ENCODE measurements around the gene TLL2. TPM values are rescaled to one million over a fixed set of nuclear protein-coding genes. Genes with fewer than 3 reads are reported as not detected.

Gene TLL2
- total and polyA plus RNA-seq, 9 of the 15 experiments (the other 6 are each of a cell fraction or from before 2014, with no cell fraction given): 0.09 TPM; not detected in 8

DNA sequence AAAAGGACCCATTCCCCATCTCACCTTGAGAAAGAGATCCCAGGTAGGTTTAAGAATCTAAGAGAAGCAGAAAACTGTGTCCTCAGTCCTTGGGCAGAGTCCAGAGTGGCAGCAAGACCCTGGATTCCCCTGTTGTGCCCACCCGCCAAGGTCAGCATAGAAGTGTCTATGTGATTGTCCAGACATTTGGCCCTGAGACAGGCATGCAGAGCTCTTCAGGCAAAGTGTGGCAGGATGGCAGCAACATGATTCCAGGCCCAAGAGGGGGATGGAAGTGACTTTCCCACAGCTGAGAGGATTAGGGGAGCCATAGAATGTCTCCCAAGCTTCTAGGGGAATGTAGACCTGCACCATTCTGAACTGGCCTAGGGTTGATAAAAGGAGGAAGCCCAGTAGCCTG lies 115.8 kb downstream of the TLL2 start:
- no peaks in the 10 kb centered on the region for H3K9me3 ChIP-seq (replicated peaks; ENCODE audit: control insufficient read depth, insufficient read depth, low read depth, low read length)
- no peak overlapping the region for H3K4me3 ChIP-seq
- no peak overlapping the region for H3K27ac ChIP-seq (ENCODE audit: extremely low read depth, low read depth, low read length)
- intact Hi-C loops (cut with micrococcal nuclease) (loop anchor here (5.0 to 10.0 kb wide), 3 partner anchors 114 to 247 kb away; partner anchors contain the start of gene TLL2), in situ Hi-C loops (cut with MboI) (no loop called here)
- H3K4me2 ChIP-seq (ENCODE audit: insufficient read depth, low read length): no peak overlapping the region
- ATAC-seq: no peak
- no peaks in the 10 kb centered on the region for H3K4me1 ChIP-seq (replicated peaks in 1 of 2; ENCODE audit: control insufficient read depth in 2 of 2, insufficient read depth in 2 of 2, low read length in 2 of 2)
- ChIA-PET POLR2A (no interaction called here), CTCF (ENCODE audit: low intra/inter-chr PET ratio) (no interaction called here)
- no peaks in the 10 kb centered on the region for H3K79me2 ChIP-seq (ENCODE audit: control insufficient read depth, insufficient read depth, low read length)
- TF ChIP-seq STAT5A (IDR thresholded peaks at IDR 0.05; ENCODE audit: borderline replicate concordance, low read length) (no peak), NR2C1 (IDR thresholded peaks at IDR 0.05) (no peak), NR2C1 (tag; IDR thresholded peaks at IDR 0.05) (no peak), SAP30 (IDR thresholded peaks at IDR 0.05; ENCODE audit: borderline replicate concordance, insufficient read depth, low read depth, low read length, poor library complexity, severe bottlenecking) (no peak), THRAP3 (IDR thresholded peaks at IDR 0.05; ENCODE audit: borderline replicate concordance) (no peak), E2F5 (CRISPR knock-in tag; IDR thresholded peaks at IDR 0.05) (no peak), ELF2 (CRISPR knock-in tag; IDR thresholded peaks at IDR 0.05) (no peak), NFIX (CRISPR knock-in tag; IDR thresholded peaks at IDR 0.05; ENCODE audit: low read depth) (no peak), ZNF212 (CRISPR knock-in tag; IDR thresholded peaks at IDR 0.05) (no peak), E2F3 (CRISPR knock-in tag; IDR thresholded peaks at IDR 0.05) (no peak), CHD1 (IDR thresholded peaks at IDR 0.05; ENCODE audit: low read length) (no peak)
- TF ChIP-seq, protein P1, sequence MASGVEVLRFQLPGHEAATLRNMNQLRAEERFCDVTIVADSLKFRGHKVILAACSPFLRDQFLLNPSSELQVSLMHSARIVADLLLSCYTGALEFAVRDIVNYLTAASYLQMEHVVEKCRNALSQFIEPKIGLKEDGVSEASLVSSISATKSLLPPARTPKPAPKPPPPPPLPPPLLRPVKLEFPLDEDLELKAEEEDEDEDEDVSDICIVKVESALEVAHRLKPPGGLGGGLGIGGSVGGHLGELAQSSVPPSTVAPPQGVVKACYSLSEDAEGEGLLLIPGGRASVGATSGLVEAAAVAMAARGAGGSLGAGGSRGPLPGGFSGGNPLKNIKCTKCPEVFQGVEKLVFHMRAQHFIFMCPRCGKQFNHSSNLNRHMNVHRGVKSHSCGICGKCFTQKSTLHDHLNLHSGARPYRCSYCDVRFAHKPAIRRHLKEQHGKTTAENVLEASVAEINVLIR (CRISPR knock-in tag; IDR thresholded peaks at IDR 0.05): no peak
- H3K9me1 ChIP-seq (ENCODE audit: control insufficient read depth, insufficient read depth, low read length): no peaks in the 10 kb centered on the region
- 0% methylated on average over 1 of the region's 1 CpG for WGBS (ENCODE audit: insufficient coverage, low coverage, missing lambda C conversion rate)
- no peaks in the 10 kb centered on the region for H4K20me1 ChIP-seq (replicated peaks; ENCODE audit: control insufficient read depth, insufficient read depth, low read length)
- FAIRE-seq: no peak
- no peak overlapping the region for H2AFZ ChIP-seq (ENCODE audit: low read depth, low read length)
- no peak overlapping the region for H3K9ac ChIP-seq (ENCODE audit: insufficient read depth in 1 of 2, low read depth in 2 of 2, low read length in 2 of 2)
- no peaks in the 10 kb centered on the region for H3K36me3 ChIP-seq (ENCODE audit: control insufficient read depth, insufficient read depth, low read length)
- no TSS peak for BruUV-seq (replicated peaks)
- no peak for DNase-seq (ENCODE audit: extremely low read depth in 1 of 4, low spot score in 3 of 4)
- H3K27me3 ChIP-seq (ENCODE audit: control insufficient read depth in 2 of 2, insufficient read depth in 2 of 2, low read length in 2 of 2): peaks cover 16 to 27% of the 10 kb centered on the region in 2 experiments; a peak in 4 of 5 replicates

Data from K562 (cell line).